NCI-H2227 (cell line): ENCODE measurements around the gene EXD3.
"Not testable (repeated sequence)": the region's sequence is repeated elsewhere in the genome, so short reads cannot be mapped to it uniquely, and the experiment has no call there.

Experiments
- DNase-seq: peaks from one replicate; lab custom pipeline; 2025; ENCODE audit not compliant: unreplicated experiment; lab: John Stamatoyannopoulos, UW

Gene EXD3

DNA sequence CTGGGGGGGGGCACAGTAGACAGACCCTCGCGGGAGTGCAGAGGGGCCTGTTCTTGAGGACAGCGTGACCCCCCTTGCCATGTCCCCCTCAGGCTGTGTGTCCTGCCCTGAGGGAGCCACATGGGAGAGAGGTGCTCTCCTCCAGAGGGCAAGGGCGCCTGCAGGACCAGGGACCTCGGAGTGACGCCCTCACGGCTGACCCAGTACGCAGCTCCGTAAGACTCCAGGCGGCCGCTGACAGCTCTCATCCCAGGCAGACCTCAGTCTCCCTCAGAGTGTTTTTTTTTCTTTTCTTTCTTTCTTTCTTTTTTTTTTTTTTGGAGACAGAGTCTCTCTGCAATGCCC, 27.3 kb downstream of the EXD3 start:
- no peak for DNase-seq

GRCh38 chr9:137394866-137395665, 27.9 kb downstream of the EXD3 start:
- DNase-seq: no peak

- DNase-seq: no peak
Measured at GRCh38 chr9:137393176-137394150, 29.5 kb downstream of the EXD3 start.

DNA sequence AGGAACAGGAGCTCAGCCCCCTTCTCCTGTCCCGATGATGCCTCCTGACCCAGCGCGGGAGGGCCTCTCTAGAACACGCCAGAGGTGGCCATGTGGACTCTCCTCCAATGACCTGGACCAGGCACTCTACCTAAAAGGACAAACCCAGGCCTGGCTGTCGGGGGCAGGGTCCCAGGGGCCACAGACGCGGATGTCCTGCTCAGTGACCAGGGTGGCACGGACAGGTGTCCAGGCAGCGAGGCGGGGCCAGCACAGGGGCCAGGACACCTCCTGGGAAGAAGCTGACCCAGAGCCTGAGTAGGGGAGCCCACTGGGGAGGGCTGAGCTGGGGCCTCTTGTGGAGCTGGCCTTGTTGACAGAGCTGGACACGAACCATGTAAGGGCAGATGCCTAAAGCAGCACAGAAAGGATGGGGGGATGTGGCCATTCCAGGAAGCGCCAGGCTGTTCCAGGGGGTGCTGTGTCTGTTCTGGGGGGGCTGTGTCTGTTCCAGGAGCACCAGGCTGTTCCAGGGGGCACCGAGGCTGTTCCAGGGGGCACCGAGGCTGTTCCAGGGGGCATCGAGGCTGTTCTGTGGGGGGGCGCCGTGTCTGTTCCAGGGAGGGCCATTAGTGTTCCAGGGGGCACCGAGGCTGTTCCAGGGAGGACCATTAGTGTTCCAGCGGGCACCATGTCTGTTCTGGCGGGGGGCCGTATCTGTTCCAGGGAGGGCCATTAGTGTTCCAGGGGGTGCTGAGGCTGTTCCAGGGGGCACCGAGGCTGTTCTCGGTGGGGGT, 30.5 kb downstream of the EXD3 start:
- no peak for DNase-seq

DNA sequence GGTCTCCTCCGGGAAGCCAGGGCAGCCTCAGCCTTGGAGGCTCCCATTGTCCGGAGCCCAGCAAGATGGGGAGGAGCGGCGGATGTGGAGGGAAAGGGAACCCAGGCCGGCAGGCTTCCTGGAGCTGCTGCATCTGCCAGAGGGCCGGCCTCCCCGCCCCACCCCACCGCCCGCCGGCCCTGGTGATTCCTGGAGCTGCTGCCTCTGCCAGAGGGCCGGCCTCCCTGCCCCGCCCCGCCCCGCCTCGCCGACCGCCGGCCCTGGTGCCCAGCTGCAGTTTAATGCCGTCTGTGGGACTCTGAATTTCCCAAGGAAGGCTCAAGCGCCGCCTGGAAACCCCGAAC, 31.6 kb downstream of the EXD3 start:
- DNase-seq: no peak

GRCh38 chr9:137390553-137391410, 32.2 kb downstream of the EXD3 start:
- no peak for DNase-seq

DNA sequence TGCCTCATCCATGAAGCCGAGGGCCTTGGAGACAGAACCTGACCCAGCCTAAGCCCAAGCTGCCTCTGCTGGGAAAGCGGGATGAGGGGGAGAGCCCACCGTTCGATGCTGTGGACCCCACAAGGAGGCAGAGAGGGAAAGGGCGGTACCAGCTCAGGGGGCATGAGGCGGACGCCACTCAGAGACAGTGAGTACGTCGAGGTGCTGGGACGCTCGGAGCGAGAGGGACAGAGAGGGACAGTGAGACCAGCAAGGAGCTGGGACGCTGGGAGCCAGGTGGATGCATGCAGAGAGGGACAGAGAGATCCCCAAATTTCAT, 33.6 kb downstream of the EXD3 start:
- DNase-seq: no peak

- DNase-seq: no peak
Measured at GRCh38 chr9:137388589-137389427, 34.2 kb downstream of the EXD3 start.

- no peak for DNase-seq
Measured at GRCh38 chr9:137387891-137388560, 34.9 kb downstream of the EXD3 start.

- DNase-seq: no peak
Measured at GRCh38 chr9:137387114-137387890, 35.7 kb downstream of the EXD3 start.

- not testable (repeated sequence) for DNase-seq
Measured at GRCh38 chr9:137386507-137387113, 36.4 kb downstream of the EXD3 start.

DNA sequence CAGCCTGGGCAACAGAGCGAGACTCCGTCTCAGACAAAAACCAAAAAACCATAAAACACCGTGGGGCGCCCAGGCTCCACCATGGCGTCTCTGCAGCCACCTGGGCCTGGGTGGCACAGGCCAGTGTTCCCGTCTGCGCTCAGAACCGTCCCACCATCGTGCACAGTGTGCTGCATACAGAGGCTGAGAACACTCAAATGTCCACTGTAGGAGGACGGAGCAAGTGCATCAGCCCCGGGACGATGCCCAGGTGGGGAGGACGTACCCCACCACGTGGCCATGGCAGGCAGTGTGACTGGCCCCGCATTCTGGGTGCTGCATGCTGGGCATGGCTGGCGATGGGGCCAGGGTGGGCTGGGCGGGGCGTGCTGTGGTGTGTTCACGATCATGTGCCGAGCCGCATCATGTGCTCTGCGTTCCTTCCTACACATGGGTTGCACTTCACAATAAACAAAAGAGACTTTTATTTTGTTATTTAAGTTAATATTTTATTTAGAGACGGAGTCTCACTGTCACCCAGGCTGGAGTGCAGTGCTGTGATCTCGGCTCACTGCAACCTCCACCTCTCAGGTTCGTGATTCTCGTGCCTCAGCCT, 37.8 kb downstream of the EXD3 start:
- no peak for DNase-seq

- no peak for DNase-seq
Measured at GRCh38 chr9:137383784-137384756, 38.9 kb downstream of the EXD3 start.

GRCh38 chr9:137383081-137383783, 39.7 kb downstream of the EXD3 start:
- DNase-seq: no peak

DNA sequence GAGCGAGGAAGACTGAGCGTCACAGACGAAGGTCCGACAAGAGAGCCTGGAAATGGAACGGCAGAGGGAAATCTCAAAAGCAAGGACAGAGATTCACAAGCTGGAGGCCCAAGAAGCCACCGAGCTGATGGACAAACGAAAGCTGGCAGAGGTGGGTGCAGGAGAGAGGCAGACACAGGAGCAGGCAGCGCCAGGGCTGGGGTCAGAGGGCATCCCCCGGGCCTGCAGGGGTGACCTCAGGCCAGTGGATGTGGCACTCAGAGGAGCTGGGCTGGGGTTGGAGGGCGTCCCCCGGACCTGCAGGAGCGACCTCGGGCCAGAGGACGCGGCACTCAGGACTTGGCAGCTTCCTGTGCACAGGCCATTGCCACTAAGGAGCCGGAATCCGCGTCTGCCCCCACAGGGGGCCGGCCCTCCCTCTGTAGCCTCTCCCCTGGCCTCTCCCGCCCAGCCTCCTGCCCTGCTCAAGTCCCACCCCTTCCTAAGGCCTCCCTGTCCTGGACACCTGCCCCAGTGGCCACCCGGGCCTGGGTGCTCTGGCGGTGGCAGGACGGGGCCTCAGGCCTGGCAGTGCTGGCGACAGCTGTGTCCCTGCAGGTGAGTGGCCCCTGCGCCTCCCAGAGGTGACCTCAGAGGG, 40.4 kb downstream of the EXD3 start:
- DNase-seq: no peak
